GM06990 (cell line): Measurements from ENCODE around the gene PIWIL1.

Source experiments
- DNase-seq: peaks from one replicate; pipeline ENCODE4 v3.0.0-alpha.2; 2011; ENCODE audit not compliant: insufficient read length; ENCODE audit errors: extremely low read depth
- H3K27me3 ChIP-seq: replicated peaks from 2 replicates; pipeline ENCODE4 v1.6.0; 2011; ENCODE audit warnings: low read length; ENCODE audit not compliant: control insufficient read depth, insufficient read depth
- H3K36me3 ChIP-seq: 2 replicates; pipeline ENCODE4 v1.5.1; 2011; ENCODE audit warnings: low read length; ENCODE audit not compliant: control insufficient read depth, insufficient read depth
- H3K4me3 ChIP-seq: replicated peaks from 2 replicates; pipeline ENCODE4 v1.5.1; 2011; ENCODE audit warnings: low read depth, mild to moderate bottlenecking, control low read depth, low read length
- TF ChIP-seq, protein P1 (sequence below): IDR thresholded peaks from 2 replicates; pipeline ENCODE4 v1.5.1; 2011; ENCODE audit warnings: low read length, control low read depth, mild to moderate bottlenecking, inconsistent platforms; ENCODE audit not compliant: insufficient read depth, poor library complexity, severe bottlenecking

PIWIL1 gene

DNA sequence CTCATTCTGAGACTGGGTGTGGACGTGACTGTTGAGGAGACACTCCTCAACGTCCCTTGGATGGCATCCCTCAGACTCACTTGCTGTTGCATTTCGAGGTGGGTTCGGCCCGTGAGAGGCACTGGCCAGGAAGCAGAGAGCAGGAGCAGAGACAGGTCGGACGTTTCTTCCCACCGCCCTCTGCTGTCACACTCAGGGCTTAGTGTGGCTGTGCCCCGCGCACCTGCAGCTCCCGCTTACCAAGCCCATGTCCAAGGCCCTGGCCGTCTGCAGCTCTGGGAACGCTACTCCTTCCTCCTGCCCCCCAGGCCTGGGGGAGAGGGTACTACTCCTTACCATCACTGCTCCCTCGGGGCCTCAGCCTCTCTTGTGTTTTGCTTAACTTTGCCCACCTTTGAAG is 29.8 kb upstream of the PIWIL1 start:
- no peak overlapping the region for H3K4me3 ChIP-seq
- TF ChIP-seq, protein P1, sequence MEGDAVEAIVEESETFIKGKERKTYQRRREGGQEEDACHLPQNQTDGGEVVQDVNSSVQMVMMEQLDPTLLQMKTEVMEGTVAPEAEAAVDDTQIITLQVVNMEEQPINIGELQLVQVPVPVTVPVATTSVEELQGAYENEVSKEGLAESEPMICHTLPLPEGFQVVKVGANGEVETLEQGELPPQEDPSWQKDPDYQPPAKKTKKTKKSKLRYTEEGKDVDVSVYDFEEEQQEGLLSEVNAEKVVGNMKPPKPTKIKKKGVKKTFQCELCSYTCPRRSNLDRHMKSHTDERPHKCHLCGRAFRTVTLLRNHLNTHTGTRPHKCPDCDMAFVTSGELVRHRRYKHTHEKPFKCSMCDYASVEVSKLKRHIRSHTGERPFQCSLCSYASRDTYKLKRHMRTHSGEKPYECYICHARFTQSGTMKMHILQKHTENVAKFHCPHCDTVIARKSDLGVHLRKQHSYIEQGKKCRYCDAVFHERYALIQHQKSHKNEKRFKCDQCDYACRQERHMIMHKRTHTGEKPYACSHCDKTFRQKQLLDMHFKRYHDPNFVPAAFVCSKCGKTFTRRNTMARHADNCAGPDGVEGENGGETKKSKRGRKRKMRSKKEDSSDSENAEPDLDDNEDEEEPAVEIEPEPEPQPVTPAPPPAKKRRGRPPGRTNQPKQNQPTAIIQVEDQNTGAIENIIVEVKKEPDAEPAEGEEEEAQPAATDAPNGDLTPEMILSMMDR, result no peak
- H3K27me3 ChIP-seq, result no peaks in the 10 kb centered on the region
- H3K36me3 ChIP-seq, result no peaks in the 10 kb centered on the region
- DNase-seq, result no peak

DNA sequence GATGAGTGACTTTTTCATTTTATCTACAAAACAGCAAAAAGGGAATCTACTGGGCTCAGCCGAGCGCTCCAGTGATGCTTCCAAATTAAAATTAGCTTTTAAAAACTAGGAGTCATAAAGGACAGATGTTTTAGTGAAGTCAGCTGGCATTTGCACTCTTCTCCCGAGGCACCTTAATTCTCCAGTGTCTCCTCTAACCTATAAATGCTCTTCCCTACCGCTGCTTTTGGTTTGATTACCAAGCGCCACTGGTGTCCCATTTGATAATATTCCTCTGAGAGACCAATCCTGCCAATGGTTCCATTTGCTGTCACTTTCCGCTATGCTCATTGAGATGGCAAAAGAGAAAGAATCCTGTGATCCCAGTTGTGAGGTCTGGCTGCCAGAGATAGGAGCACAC is 29.3 kb upstream of the PIWIL1 start:
- no peaks in the 10 kb centered on the region for H3K36me3 ChIP-seq
- TF ChIP-seq, protein P1, result no peak
- DNase-seq, result no peak

DNA sequence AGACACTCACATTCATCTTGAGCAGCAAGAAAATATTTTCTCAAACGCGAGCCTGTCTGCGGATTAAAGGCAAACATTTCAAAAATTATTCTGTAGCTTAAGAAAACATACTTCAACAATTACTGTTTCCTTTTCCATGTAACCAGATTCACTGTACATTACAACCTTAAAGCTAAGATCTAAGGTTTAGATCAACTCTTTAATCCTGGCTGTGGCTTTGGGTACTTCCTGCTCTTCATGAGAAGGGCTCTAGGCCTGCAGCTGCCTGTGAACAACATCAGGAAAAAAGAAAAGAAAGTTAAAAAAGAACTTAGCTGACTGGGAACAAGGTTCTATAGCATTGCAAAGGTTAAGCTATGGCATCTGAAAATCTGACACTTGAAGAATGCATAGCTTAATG is 21.4 kb upstream of the PIWIL1 start:
- Histone ChIP-seq H3K4me3 (no peak overlapping the region), H3K27me3 (no peaks in the 10 kb centered on the region), H3K36me3 (no peaks in the 10 kb centered on the region)
- TF ChIP-seq, protein P1, result no peak
- no peak for DNase-seq

More for the DNA sequence above, 29.3 kb upstream of the PIWIL1 start:
- Histone ChIP-seq H3K4me3 (no peak overlapping the region), H3K27me3 (no peaks in the 10 kb centered on the region)

DNA sequence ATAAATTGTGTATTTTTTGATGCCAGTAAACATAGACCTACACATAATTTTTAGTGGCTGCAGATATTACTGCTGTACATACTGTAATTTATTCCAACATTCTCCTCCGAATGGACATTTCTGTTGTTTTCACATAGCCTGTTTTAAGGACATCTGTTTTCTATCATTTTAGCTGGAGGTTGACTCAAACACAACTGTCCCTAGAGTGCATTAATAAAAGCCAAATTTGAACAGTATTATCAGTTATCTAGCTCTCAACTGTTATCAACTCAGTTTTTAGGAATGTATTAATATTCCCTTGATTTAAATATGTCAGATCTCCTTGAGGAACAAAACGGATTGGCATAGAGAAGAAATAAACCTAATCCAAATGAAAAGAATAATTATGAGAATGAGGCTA is 17.2 kb upstream of the PIWIL1 start:
- Histone ChIP-seq H3K27me3 (no peaks in the 10 kb centered on the region), H3K4me3 (no peak overlapping the region), H3K36me3 (no peaks in the 10 kb centered on the region)
- TF ChIP-seq, protein P1, result no peak
- DNase-seq, result no peak

DNA sequence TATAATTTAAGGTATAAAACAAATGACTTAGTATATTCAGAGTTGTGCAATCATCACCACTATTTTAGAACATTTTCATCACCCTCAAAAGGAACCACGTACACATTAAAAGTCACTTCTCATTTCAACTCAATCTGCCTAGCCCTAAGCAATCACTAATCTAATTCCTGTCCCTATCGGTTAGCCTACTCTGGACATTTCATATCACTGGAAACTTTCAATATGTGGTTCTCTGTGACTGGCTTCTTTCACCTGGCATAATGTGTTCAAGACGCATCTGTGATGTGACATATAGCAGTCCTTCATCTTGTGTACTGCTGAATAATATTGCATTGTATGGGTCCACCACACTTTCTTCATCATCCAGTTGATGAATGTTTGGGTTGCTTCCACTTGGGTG is 15.4 kb upstream of the PIWIL1 start:
- TF ChIP-seq, protein P1, result no peak
- H3K4me3 ChIP-seq, result no peak overlapping the region
- no peaks in the 10 kb centered on the region for H3K27me3 ChIP-seq
- no peaks in the 10 kb centered on the region for H3K36me3 ChIP-seq
- no peak for DNase-seq

DNA sequence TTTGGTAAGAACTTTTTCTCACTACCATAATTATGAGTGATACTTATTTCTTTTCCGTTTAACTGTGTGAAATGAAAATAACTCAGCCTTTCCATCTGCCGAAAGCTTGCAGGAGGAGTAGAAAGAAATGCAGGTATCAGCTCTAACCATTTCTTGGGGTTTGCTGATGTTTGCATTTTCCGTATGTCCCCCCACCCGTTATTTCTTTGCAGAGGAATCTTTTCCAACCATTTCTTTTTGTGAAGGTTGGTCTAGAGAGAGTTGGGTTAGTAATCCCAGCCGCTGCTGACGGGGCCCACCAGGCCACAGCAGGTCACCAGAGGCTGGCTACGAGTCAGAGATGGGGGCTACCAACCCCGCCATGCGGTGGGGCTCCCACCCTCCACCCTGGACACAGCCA is 7.0 kb upstream of the PIWIL1 start:
- TF ChIP-seq, protein P1, result no peak
- no peak for DNase-seq
- Histone ChIP-seq H3K27me3 (no peaks in the 10 kb centered on the region), H3K36me3 (no peaks in the 10 kb centered on the region), H3K4me3 (no peak overlapping the region)
